ENCODE measurements around the gene FMNL3.

DNA sequence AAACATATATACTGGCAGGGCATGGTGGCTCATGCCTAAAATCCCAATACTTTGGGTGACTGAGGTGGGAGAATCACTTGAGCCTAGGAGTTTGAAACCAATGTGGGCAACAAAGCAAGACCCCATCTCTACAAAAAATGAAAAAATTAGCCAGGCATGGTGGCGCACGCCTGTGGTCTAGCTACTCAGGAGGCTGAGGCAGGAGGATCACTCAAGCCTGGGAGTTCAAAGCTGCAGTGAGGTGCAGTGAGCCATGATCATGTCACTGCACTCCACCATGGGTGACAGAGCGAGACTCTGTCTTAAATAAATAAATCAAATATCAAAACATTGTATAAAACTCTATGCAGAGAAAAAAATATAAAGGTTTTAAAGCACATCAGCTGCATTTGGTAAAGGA, 5.2 kb downstream of the FMNL3 start:
- TF ChIP-seq, protein P1, sequence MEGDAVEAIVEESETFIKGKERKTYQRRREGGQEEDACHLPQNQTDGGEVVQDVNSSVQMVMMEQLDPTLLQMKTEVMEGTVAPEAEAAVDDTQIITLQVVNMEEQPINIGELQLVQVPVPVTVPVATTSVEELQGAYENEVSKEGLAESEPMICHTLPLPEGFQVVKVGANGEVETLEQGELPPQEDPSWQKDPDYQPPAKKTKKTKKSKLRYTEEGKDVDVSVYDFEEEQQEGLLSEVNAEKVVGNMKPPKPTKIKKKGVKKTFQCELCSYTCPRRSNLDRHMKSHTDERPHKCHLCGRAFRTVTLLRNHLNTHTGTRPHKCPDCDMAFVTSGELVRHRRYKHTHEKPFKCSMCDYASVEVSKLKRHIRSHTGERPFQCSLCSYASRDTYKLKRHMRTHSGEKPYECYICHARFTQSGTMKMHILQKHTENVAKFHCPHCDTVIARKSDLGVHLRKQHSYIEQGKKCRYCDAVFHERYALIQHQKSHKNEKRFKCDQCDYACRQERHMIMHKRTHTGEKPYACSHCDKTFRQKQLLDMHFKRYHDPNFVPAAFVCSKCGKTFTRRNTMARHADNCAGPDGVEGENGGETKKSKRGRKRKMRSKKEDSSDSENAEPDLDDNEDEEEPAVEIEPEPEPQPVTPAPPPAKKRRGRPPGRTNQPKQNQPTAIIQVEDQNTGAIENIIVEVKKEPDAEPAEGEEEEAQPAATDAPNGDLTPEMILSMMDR (IDR thresholded peaks at IDR 0.05; ENCODE audit: insufficient read depth, low read depth, low read length) = no peak
- no peak for TF ChIP-seq EZH2 (IDR thresholded peaks at IDR 0.05; ENCODE audit: insufficient read depth, low read length)

Measured in astrocyte (in vitro differentiated cells and primary cell).